Endodermal cell (in vitro differentiated cells): ENCODE measurements around the gene TPK1. TPM values are rescaled to one million over a fixed set of nuclear protein-coding genes. Genes with fewer than 3 reads are reported as not detected.

ENCODE experiments used
- DNase-seq: peaks from one replicate; pipeline ENCODE4 v3.0.0-alpha.2; 2017
- H3K27ac ChIP-seq: 2 replicates; pipeline ENCODE4 v1.5.1; 2013; ENCODE audit warnings: mild to moderate bottlenecking, low read depth, low read length, moderate library complexity
- H3K27me3 ChIP-seq: 2 replicates; pipeline ENCODE4 v1.6.1; 2013; ENCODE audit warnings: mild to moderate bottlenecking, low read length, moderate library complexity; ENCODE audit not compliant: insufficient read depth, control insufficient read depth, poor library complexity, severe bottlenecking
- H3K36me3 ChIP-seq: 2 replicates; pipeline ENCODE4 v1.7.0; 2013; ENCODE audit warnings: mild to moderate bottlenecking, low read length, moderate library complexity; ENCODE audit not compliant: control insufficient read depth, insufficient read depth
- H3K4me1 ChIP-seq: one replicate; pipeline ENCODE4 v1.7.0; 2013; ENCODE audit warnings: low read length; ENCODE audit not compliant: control insufficient read depth, insufficient read depth
- H3K4me3 ChIP-seq: 2 replicates; pipeline ENCODE4 v1.5.1; 2013; ENCODE audit warnings: mild to moderate bottlenecking, low read length, moderate library complexity
- H3K9ac ChIP-seq: 2 replicates; pipeline ENCODE4 v1.6.1; 2013; ENCODE audit warnings: mild to moderate bottlenecking, low read length, moderate library complexity; ENCODE audit not compliant: poor library complexity, severe bottlenecking; ENCODE audit errors: extremely low read depth
- H3K9me3 ChIP-seq: 2 replicates; pipeline ENCODE4 v1.6.1; 2013; ENCODE audit warnings: mild to moderate bottlenecking, low read length, moderate library complexity; ENCODE audit not compliant: control insufficient read depth
- H3K27ac Mint-ChIP-seq: 2 replicates; pipeline ENCODE4 v1.8.0; 2020; ENCODE audit warnings: mixed read lengths
- H3K27me3 Mint-ChIP-seq: 2 replicates; pipeline ENCODE4 v1.8.0; 2021; ENCODE audit warnings: mild to moderate bottlenecking, mixed read lengths; ENCODE audit not compliant: insufficient read depth
- H3K36me3 Mint-ChIP-seq: 2 replicates; pipeline ENCODE4 v1.8.0; 2020; ENCODE audit warnings: low read depth, mixed read lengths
- H3K4me1 Mint-ChIP-seq: 2 replicates; pipeline ENCODE4 v1.8.0; 2020; ENCODE audit warnings: mixed read lengths
- H3K4me3 Mint-ChIP-seq: 2 replicates; pipeline ENCODE4 v1.8.0; 2020; ENCODE audit warnings: mild to moderate bottlenecking, moderate library complexity, mixed read lengths
- H3K9me3 Mint-ChIP-seq: 2 replicates; pipeline ENCODE4 v1.8.0; 2020; ENCODE audit warnings: mild to moderate bottlenecking, mixed read lengths
- WGBS, 2 experiments: methylation state at CpG; one replicate each; pipeline versions ENCODE4 v1.1.5 to v1.1.7; 2013; ENCODE audit warnings: missing lambda C conversion rate in 2 of 2, mixed read lengths in 1 of 2; ENCODE audit not compliant: insufficient coverage in 1 of 2, insufficient read length in 1 of 2; 5-methylcytosine and 5-hydroxymethylcytosine counted together
- total RNA-seq, 2 donors: library from RNA; stranded (reverse); fragmentation: NEBNext Ultra II Directional in 1 of 2; extraction: Animal tissue kit (Norgen Biotek cat#: 25700) in 1 of 2; gene quantifications; 2 replicates in 1 of 2; 3 replicates in 1 of 2; pipeline ENCODE4 v1.2.1, GENCODE V29; 2021
- TF ChIP-seq, protein P1 (sequence below): fragments of 200-600 bp; sonication (generic); conservative IDR thresholded peaks from 2 replicates; pipeline ENCODE4 v1.5.0; 2021; ENCODE audit warnings: antibody characterized with exemption, mild to moderate bottlenecking

The TPK1 gene
- total RNA-seq, 2 donors from 2014 or later: 9.7 TPM

GRCh38 chr7:144519925-144520324 is 315.9 kb downstream of the TPK1 start:
- peaks cover 6% of the 10 kb centered on the region for H3K4me1 Mint-ChIP-seq
- H3K4me3 Mint-ChIP-seq: no peak overlapping the region
- Histone ChIP-seq H3K4me3 (no peak overlapping the region), H3K9me3 (no peaks in the 10 kb centered on the region), H3K9ac (no peak overlapping the region), H3K27ac (no peak overlapping the region), H3K36me3 (no peaks in the 10 kb centered on the region), H3K27me3 (no peaks in the 10 kb centered on the region), H3K4me1 (no peaks in the 10 kb centered on the region)
- H3K9me3 Mint-ChIP-seq: no peaks in the 10 kb centered on the region
- no peaks in the 10 kb centered on the region for H3K36me3 Mint-ChIP-seq
- TF ChIP-seq, protein P1, sequence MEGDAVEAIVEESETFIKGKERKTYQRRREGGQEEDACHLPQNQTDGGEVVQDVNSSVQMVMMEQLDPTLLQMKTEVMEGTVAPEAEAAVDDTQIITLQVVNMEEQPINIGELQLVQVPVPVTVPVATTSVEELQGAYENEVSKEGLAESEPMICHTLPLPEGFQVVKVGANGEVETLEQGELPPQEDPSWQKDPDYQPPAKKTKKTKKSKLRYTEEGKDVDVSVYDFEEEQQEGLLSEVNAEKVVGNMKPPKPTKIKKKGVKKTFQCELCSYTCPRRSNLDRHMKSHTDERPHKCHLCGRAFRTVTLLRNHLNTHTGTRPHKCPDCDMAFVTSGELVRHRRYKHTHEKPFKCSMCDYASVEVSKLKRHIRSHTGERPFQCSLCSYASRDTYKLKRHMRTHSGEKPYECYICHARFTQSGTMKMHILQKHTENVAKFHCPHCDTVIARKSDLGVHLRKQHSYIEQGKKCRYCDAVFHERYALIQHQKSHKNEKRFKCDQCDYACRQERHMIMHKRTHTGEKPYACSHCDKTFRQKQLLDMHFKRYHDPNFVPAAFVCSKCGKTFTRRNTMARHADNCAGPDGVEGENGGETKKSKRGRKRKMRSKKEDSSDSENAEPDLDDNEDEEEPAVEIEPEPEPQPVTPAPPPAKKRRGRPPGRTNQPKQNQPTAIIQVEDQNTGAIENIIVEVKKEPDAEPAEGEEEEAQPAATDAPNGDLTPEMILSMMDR: no peak
- H3K27me3 Mint-ChIP-seq: no peaks in the 10 kb centered on the region
- DNase-seq: no peak
- H3K27ac Mint-ChIP-seq: no peak overlapping the region
- WGBS, 2 experiments: 80 to 93% methylated on average over 1 to 4 of the region's 4 CpGs

GRCh38 chr7:144518360-144518759 is 317.5 kb downstream of the TPK1 start:
- H3K27ac ChIP-seq: no peak overlapping the region

GRCh38 chr7:144517749-144518148 is 318.1 kb downstream of the TPK1 start:
- 91 to 100% methylated on average over 3 of the region's 3 CpGs for WGBS, 2 experiments
- no peak for DNase-seq
- Mint-ChIP-seq H3K27ac (no peak overlapping the region), H3K27me3 (no peaks in the 10 kb centered on the region), H3K4me3 (no peak overlapping the region), H3K9me3 (no peaks in the 10 kb centered on the region), H3K4me1 (peaks cover 6% of the 10 kb centered on the region), H3K36me3 (no peaks in the 10 kb centered on the region)
- H3K4me3 ChIP-seq: no peak overlapping the region
- no peak overlapping the region for H3K9ac ChIP-seq
- TF ChIP-seq, protein P1: no peak
- H3K9me3 ChIP-seq: no peaks in the 10 kb centered on the region
- H3K27me3 ChIP-seq: no peaks in the 10 kb centered on the region
- H3K27ac ChIP-seq: no peak overlapping the region
- no peaks in the 10 kb centered on the region for H3K36me3 ChIP-seq
- H3K4me1 ChIP-seq: no peaks in the 10 kb centered on the region

More at GRCh38 chr7:144518360-144518759, 317.5 kb downstream of the TPK1 start:
- Mint-ChIP-seq H3K27me3 (no peaks in the 10 kb centered on the region), H3K9me3 (no peaks in the 10 kb centered on the region), H3K4me3 (no peak overlapping the region), H3K27ac (no peak overlapping the region), H3K4me1 (peaks cover 6% of the 10 kb centered on the region), H3K36me3 (no peaks in the 10 kb centered on the region)
- 94 to 100% methylated on average over 1 of the region's 1 CpG for WGBS, 2 experiments
- no peak for DNase-seq
- no peaks in the 10 kb centered on the region for H3K27me3 ChIP-seq
- H3K9ac ChIP-seq: no peak overlapping the region
- H3K36me3 ChIP-seq: no peaks in the 10 kb centered on the region
- TF ChIP-seq, protein P1: no peak
- no peaks in the 10 kb centered on the region for H3K4me1 ChIP-seq
- no peak overlapping the region for H3K4me3 ChIP-seq
- no peaks in the 10 kb centered on the region for H3K9me3 ChIP-seq
